Islet of Langerhans (tissue), 1 donor: ENCODE measurements around the gene PRCC.
"Not testable (repeated sequence)": the region's sequence is repeated elsewhere in the genome, so short reads cannot be mapped to it uniquely, and the experiment has no call there.

Source experiments
- FAIRE-seq: peaks from one replicate; lab custom pipeline; 2011; peaks lifted over from hg19 to GRCh38; lab: Jason Lieb, UNC

PRCC gene

GRCh38 chr1:156744786-156745419, 22.4 kb upstream of the PRCC start:
- no peak for FAIRE-seq

GRCh38 chr1:156745881-156746280, 21.5 kb upstream of the PRCC start:
- FAIRE-seq, result no peak

GRCh38 chr1:156746406-156746727, 21.0 kb upstream of the PRCC start:
- no peak for FAIRE-seq

- no peak for FAIRE-seq
Measured at GRCh38 chr1:156746728-156747631, 20.4 kb upstream of the PRCC start.

GRCh38 chr1:156747742-156748669, 19.3 kb upstream of the PRCC start:
- no peak for FAIRE-seq

GRCh38 chr1:156748670-156749418, 18.5 kb upstream of the PRCC start:
- no peak for FAIRE-seq

GRCh38 chr1:156749419-156750118, 17.8 kb upstream of the PRCC start:
- no peak for FAIRE-seq

GRCh38 chr1:156750191-156750672, 17.1 kb upstream of the PRCC start:
- no peak for FAIRE-seq

GRCh38 chr1:156750711-156751450, 16.5 kb upstream of the PRCC start:
- FAIRE-seq, result no peak

- no peak for FAIRE-seq
Measured at GRCh38 chr1:156751451-156751756, 15.9 kb upstream of the PRCC start, which contains the start of gene HDGF. Gene HDGF, minus strand, starts transcription at chr1:156751675. Its CDS starts 246 bp downstream, at chr1:156751429.

GRCh38 chr1:156751757-156752481, 15.4 kb upstream of the PRCC start:
- FAIRE-seq, result no peak

- no peak for FAIRE-seq
Measured at GRCh38 chr1:156752843-156753482, 14.4 kb upstream of the PRCC start.

GRCh38 chr1:156754219-156754618, 13.1 kb upstream of the PRCC start:
- no peak for FAIRE-seq

GRCh38 chr1:156755527-156755950, 11.8 kb upstream of the PRCC start:
- FAIRE-seq, result no peak

- FAIRE-seq, result no peak
Measured at GRCh38 chr1:156756355-156756754, 11.0 kb upstream of the PRCC start.

- FAIRE-seq, result not testable (repeated sequence)
Measured at GRCh38 chr1:156757572-156758253, 9.6 kb upstream of the PRCC start.

- no peak for FAIRE-seq
Measured at GRCh38 chr1:156760092-156760795, 7.1 kb upstream of the PRCC start.

- FAIRE-seq, result no peak
Measured at GRCh38 chr1:156760796-156761104, 6.6 kb upstream of the PRCC start.
